Retinal pigment epithelial cell (primary cell): ENCODE results near the gene CILP2.

ENCODE experiments used
- DNase-seq: peaks from one replicate; pipeline ENCODE4 v3.0.0-alpha.2; 2010; ENCODE audit warnings: low read depth
- H3K4me3 ChIP-seq: 2 replicates; pipeline ENCODE4 v1.5.1; 2011; ENCODE audit warnings: mild to moderate bottlenecking, low read length, control low read depth, moderate library complexity
- CTCF ChIP-seq: conservative IDR thresholded peaks from 2 replicates; pipeline ENCODE4 v1.5.1; 2011; ENCODE audit warnings: low read depth, low read length, control low read depth, inconsistent platforms

CILP2 gene

DNA sequence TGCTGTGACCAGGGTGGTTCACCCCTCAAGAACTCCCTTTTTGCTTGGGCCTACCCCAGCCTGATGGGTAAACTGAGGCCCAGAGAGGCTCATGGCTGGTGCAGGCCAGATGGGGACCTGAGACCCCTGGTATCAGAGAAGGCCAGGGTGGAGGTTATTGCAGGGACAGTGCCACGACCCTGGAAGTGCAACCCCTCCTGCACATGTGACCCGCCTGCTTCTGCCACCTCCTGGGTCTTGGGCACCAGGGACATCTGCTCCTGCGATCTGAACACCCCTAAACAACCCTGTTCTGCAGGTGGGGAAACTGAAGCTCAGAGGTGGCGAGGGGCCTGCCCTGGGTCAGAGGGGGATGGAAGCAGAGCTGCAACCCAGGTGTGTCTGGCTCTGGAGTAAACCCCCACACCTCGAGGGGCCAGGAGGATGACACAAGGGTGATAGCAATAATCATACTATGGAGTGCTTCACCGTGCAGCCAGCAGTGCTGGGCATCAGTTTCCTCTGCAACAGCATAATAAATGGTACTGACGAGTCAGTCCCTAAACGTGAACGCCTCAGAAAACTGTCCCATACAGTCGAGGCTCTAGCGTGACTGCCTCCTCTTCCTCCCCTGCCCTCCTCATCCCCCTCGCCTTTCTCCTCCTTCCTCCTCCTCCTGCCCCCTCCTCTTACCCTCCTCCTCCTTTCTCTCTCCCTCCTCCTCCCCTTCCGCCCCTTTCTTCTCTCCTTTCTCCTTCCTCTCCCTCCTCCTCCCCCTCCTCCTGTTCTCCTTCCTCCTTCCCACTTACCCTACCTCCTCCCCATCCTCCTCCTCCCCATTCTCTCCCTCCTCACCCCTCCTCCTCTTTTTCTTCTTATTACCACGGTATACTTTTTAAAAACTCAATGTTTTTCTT is 5.0 kb upstream of the CILP2 start:
- no peak overlapping the region for H3K4me3 ChIP-seq
- no peak for DNase-seq
- no peak for TF ChIP-seq CTCF

GRCh38 chr19:19533841-19534240 is 4.2 kb upstream of the CILP2 start:
- DNase-seq, result no peak
- no peak overlapping the region for H3K4me3 ChIP-seq
- TF ChIP-seq CTCF, result no peak

DNA sequence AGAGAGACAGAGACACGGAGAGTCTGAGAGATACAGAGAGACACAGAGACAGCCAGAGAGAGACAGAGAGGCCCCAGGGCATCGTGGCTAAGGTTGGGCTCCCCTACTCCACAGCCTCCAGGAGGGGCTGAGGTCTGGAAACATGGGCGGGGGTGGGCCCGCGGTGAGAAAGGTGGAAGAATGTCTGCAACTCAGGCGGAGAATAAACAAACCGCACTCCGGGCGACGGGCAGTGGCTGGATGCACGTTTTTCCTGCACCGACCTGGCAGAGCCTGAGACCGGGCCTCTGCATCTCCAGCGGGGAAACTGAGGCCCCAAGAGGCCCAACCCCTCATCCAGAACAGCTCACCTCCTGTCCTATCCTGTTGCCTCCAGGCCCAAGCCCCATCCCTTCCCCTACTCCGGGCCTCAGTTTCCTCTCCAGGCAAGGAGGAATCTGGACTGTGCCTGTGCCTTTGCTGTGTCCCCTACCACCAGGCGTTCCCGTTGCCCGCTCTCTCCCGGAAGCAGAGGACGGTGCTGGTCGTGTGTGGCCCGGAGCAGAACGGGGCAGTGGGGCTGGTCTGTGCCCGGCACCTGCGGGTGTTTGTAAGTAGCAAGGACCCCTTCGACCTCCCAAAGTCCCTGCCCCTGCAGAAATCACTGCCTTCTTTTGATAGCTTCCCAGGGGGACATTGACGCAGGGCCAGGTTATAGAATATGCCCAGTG is 3.4 kb upstream of the CILP2 start:
- DNase-seq, result no peak

DNA sequence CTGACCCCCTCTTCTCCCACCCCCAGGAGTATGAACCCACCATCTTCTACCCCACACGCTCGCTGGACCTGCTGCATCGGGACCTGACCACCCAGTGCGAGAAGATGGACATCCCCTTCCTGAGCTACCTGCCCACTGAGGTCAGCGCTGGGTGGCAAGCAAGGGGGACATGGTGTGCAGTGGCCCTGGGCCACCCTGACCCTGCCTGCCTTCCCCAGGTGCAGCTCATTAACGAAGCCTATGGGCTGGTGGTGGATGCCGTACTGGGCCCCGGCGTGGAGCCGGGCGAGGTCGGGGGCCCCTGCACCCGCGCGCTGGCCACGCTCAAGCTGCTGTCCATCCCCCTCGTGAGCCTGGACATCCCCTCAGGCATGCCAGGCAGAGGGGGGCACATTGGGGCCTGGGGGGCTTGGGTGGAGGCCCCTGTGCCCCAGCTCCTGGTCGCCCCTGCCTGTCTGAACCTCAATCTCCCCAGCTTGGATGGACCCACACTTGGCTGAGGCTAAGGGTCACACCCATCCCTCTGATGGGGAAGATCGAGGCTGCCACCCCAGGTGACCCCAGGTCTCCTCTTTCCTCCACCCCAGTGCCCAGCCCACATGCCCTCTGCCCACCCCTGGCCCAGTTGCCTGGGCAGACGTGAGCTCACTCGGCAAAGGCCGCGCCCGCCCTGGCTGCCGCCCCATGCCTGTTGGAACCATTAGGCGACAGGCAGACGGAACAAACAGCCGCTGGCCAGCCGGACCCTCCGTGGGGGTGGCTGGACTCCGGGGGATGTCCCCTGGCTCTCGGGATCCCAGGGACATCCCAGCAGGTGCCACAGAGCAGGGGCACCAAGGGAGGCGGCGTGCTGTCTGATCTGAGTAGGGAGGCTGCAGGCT is 2.5 kb upstream of the CILP2 start:
- no peak for TF ChIP-seq CTCF
- no peak overlapping the region for H3K4me3 ChIP-seq
- DNase-seq, result no peak

More for the DNA sequence above, 3.4 kb upstream of the CILP2 start:
- TF ChIP-seq CTCF, result no peak
- no peak overlapping the region for H3K4me3 ChIP-seq

DNA sequence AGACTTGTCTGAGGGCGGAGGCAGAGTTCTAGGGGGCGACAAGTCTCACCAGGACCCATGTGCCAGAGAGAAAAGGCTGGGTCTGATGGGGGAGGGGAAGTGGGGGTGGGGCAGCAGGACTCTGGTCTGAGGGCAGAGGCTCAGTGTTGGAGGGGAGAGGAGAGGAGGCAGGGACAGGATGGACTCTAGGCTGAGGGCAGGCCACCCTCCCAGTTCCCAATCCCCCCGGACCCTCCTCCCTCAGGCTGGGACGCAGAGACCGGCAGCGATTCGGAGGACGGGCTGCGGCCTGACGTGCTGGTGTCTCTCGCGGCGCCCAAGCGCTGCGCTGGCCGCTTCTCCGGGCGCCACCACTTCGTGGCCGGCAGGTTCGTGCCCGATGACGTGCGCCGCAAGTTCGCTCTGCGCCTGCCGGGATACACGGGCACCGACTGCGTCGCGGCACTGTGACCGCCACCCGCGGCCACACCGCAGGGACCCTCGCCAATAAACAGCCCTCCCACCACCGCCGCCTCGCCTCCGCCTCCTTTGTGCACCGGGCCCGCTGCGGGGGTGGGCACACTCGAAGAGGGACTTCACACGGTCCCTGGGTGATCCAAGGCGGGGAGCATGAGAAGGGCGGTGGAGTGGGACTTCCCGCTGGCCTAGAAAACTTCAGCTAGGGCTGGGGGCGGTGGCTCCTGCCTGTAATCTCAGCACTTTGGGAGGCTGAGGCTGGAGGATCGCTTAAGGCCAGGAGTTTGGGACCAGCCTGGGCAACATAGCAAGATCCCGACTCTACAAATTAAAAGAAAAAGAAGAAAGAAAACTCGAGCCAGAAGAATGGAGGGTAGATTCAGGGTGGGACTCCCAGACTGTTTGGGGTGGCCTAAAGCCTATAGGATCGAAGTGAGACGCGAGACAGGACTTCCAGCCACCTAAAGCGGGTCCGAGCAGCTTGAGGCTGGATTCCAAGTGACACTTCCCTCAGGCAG is 703 bp upstream of the CILP2 start:
- H3K4me3 ChIP-seq, result no peak overlapping the region
- no peak for TF ChIP-seq CTCF
- no peak for DNase-seq

DNA sequence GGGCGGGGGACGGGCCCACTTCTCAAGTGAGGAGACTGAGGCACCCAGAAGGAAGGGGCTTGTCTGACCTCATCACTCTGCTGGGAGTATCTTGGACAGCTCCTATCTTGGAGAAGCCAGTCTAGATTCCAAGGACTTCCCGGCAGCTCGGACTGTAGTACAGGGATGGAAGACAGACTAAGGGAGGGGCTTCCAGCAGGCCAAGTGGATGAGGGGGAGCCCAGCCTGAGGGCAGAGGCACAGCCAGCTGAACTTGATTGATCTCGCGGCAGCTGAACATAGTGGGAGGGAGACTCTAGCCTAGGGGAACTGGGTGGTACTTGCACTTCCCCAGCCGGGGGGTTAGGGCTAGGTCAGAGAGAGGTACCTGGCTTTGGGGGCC is 711 bp downstream of the CILP2 start:
- DNase-seq, result no peak
- H3K4me3 ChIP-seq, result no peak overlapping the region
- no peak for TF ChIP-seq CTCF
